Esophagus muscularis mucosa (tissue), 4 donors: ENCODE results near the gene THSD7A. TPM values are rescaled to one million over a fixed set of nuclear protein-coding genes. Genes with fewer than 3 reads are reported as not detected.

Experiments used
- DNase-seq: peaks from one replicate; pipeline ENCODE4 v3.0.0-alpha.2; 2017; ENCODE audit errors: extremely low spot score
- H3K27ac ChIP-seq, 4 donors: fragments of 200-600 bp; sonication (generic); replicated peaks in 1 of 4; 1 replicate in 3 of 4; 2 replicates in 1 of 4; pipeline ENCODE4 v1.5.1; 2016 to 2019; ENCODE audit warnings: mild to moderate bottlenecking in 1 of 4
- H3K27me3 ChIP-seq, 4 donors: fragments of 200-600 bp; sonication (generic); one replicate each; pipeline versions ENCODE4 v1.5.1 to v1.6.0; 2016 to 2019
- H3K36me3 ChIP-seq, 4 donors: fragments of 200-600 bp; sonication (generic); one replicate each; pipeline ENCODE4 v1.5.1; 2016 to 2019
- H3K4me1 ChIP-seq, 4 donors: fragments of 200-600 bp; sonication (generic); one replicate each; pipeline ENCODE4 v1.5.1; 2016 to 2019
- H3K4me3 ChIP-seq, 4 donors: fragments of 200-600 bp; sonication (generic); 1 replicate in 2 of 4; 2 replicates in 2 of 4; pipeline ENCODE4 v1.5.1; 2016 to 2019; ENCODE audit warnings: mild to moderate bottlenecking in 4 of 4, moderate library complexity in 1 of 4
- H3K9me3 ChIP-seq, 4 donors: fragments of 200-600 bp; sonication (generic); 1 replicate in 3 of 4; 2 replicates in 1 of 4; pipeline ENCODE4 v1.5.1; 2016 to 2019
- EP300 ChIP-seq: sonication (generic); formaldehyde crosslinking; IDR thresholded peaks from one replicate; pipeline ENCODE4 v1.6.1; 2017; ENCODE audit warnings: antibody characterized with exemption
- POLR2A ChIP-seq: fragments of 450-650 bp; IDR thresholded peaks from one replicate; pipeline ENCODE4 v1.6.1; 2017; ENCODE audit warnings: antibody characterized with exemption, moderate library complexity, mild to moderate bottlenecking, low read depth
- POLR2AphosphoS5 ChIP-seq, 2 donors: sonication (generic); formaldehyde crosslinking; IDR thresholded peaks; one replicate each; pipeline ENCODE4 v1.6.1; 2017; ENCODE audit warnings: antibody characterized with exemption in 2 of 2
- WGBS: methylation state at CpG from one replicate; pipeline ENCODE4 v1.1.5; 2018; 5-methylcytosine and 5-hydroxymethylcytosine counted together
- intact Hi-C: fragments of 100-400 bp; cut with DNase I; formaldehyde crosslinking; loops from one replicate; pipeline ENCODE4 v1.15.1; 2023
- total RNA-seq, 4 donors: library from RNA; depleted of rRNA; stranded (reverse); fragments of >200 nt; gene quantifications; one replicate each; pipeline versions ENCODE4 v1.1.0 to v1.2.1, GENCODE V29; 2016
- TF ChIP-seq, protein P1 (sequence below), 3 experiments: fragments of 200-600 bp in 2 of 3; fragments of 450-650 bp in 1 of 3; sonication (generic) in 2 of 3; IDR thresholded peaks; one replicate each; pipeline ENCODE4 v1.5.1; 2017 to 2019; ENCODE audit warnings: antibody characterized with exemption in 3 of 3, mild to moderate bottlenecking in 2 of 3, moderate library complexity in 1 of 3

The THSD7A gene
- total RNA-seq, 4 donors from 2014 or later = 1.2 to 3.8 (median 2.8) TPM

DNA sequence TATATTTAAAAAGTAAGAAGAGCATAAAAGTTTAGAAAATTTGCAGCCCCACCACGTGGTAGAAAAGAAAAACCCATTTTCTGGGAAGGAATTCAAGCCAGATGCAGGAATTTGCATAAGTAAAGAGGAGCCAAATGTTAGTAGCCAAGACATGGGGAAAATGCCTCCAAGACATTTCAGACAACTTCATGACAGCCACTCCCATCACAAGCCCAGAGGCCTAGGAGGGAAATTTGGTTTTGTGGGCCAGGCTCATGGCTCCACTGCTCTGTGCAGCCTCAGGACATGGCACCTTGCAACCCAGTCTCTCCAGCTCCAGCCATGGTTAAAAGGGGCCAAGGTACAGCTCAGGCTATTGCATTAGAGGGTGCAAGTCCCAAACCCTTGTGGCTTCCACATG lies 411.9 kb downstream of the THSD7A start:
- H3K27ac ChIP-seq = no peak overlapping the region
- no peak overlapping the region for H3K4me3 ChIP-seq
- DNase-seq = no peak
- no peaks in the 10 kb centered on the region for H3K36me3 ChIP-seq
- intact Hi-C loops = no loop called here
- TF ChIP-seq EP300 (no peak), POLR2AphosphoS5 (IDR thresholded peaks at IDR 0.05) (no peak), POLR2A (no peak)
- TF ChIP-seq, protein P1, sequence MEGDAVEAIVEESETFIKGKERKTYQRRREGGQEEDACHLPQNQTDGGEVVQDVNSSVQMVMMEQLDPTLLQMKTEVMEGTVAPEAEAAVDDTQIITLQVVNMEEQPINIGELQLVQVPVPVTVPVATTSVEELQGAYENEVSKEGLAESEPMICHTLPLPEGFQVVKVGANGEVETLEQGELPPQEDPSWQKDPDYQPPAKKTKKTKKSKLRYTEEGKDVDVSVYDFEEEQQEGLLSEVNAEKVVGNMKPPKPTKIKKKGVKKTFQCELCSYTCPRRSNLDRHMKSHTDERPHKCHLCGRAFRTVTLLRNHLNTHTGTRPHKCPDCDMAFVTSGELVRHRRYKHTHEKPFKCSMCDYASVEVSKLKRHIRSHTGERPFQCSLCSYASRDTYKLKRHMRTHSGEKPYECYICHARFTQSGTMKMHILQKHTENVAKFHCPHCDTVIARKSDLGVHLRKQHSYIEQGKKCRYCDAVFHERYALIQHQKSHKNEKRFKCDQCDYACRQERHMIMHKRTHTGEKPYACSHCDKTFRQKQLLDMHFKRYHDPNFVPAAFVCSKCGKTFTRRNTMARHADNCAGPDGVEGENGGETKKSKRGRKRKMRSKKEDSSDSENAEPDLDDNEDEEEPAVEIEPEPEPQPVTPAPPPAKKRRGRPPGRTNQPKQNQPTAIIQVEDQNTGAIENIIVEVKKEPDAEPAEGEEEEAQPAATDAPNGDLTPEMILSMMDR (IDR thresholded peaks at IDR 0.05) = no peak
- 84% methylated on average over 1 of the region's 1 CpG for WGBS
- H3K27me3 ChIP-seq = no peaks in the 10 kb centered on the region
- H3K9me3 ChIP-seq = no peaks in the 10 kb centered on the region
- H3K4me1 ChIP-seq = no peaks in the 10 kb centered on the region

DNA sequence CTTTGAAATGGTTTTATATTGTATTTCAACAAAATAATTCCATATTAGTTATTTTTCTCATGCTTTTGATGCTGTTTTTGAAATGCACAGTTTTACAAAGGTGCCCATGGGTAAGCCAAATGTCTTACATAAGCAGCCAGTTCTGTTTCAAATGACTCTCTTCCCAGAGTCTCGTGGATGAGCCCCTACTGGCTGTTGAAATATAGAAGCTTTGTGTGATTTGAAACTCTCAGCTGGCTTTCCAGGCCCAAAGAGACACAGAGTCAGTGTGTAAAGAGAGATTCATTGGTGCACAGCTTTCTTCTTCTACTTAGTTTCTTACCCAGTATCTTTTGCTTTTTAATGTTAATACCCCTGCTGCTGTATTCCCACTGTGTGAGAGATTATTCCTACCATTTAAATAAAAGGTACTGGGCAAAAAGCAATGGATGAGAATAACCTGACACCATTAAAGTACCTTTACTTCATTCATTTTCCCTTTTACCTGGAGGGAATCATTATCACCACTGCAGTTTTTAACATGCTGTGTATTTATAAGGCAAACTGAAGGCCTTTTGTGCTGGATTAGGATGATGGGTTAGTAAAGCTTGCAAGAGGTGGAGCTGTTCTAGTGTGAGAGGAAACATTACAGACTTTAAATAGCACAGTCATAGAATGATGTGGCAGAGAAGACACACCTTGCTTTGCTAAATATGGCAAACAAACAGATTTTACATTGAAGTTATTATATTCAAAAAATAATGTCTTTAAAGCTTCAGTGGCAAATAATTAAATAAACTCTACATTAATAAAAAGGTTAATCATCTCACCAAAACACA lies 415.1 kb downstream of the THSD7A start:
- Histone ChIP-seq H3K27ac (no peak overlapping the region), H3K27me3 (no peaks in the 10 kb centered on the region), H3K4me1 (no peaks in the 10 kb centered on the region), H3K9me3 (peaks cover 0 to 12% (median 7%) of the 10 kb centered on the region in 4 donors), H3K4me3 (no peak overlapping the region), H3K36me3 (no peaks in the 10 kb centered on the region)
- no peak for TF ChIP-seq POLR2AphosphoS5 (IDR thresholded peaks at IDR 0.05)
- no peak for TF ChIP-seq POLR2A
- no peak for TF ChIP-seq EP300
- TF ChIP-seq, protein P1 (IDR thresholded peaks at IDR 0.05) = no peak
- intact Hi-C loops = no loop called here
- no peak for DNase-seq
- WGBS = 66% methylated on average over 1 of the region's 1 CpG

DNA sequence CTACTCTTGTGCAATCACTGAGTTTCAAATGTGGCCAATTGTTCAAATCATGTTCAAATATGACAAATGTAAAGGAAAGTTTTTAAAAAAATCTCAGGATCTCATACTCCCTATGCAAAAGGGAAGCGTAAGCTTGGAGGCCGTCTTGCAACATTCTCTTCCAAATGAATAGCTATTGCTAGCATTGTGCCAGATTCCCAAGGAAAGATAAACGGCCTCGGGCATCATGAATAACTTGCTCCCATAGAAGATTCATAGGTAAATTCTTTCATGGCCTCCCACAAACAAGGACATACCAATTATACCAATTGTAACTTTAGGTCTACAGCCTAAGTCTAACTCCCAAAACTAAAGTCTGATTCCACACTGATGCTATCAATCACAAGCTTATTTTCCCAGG lies 416.9 kb downstream of the THSD7A start:
- Histone ChIP-seq H3K27ac (no peak overlapping the region), H3K27me3 (no peaks in the 10 kb centered on the region), H3K4me3 (no peak overlapping the region), H3K36me3 (no peaks in the 10 kb centered on the region), H3K4me1 (no peaks in the 10 kb centered on the region), H3K9me3 (peaks cover 0 to 12% (median 7%) of the 10 kb centered on the region in 4 donors)
- TF ChIP-seq EP300 = no peak
- TF ChIP-seq, protein P1 (IDR thresholded peaks at IDR 0.05) = no peak
- TF ChIP-seq POLR2A = no peak
- TF ChIP-seq POLR2AphosphoS5 (IDR thresholded peaks at IDR 0.05) = no peak
- no peak for DNase-seq
- intact Hi-C loops = no loop called here
- WGBS = 97% methylated on average over 4 of the region's 4 CpGs

DNA sequence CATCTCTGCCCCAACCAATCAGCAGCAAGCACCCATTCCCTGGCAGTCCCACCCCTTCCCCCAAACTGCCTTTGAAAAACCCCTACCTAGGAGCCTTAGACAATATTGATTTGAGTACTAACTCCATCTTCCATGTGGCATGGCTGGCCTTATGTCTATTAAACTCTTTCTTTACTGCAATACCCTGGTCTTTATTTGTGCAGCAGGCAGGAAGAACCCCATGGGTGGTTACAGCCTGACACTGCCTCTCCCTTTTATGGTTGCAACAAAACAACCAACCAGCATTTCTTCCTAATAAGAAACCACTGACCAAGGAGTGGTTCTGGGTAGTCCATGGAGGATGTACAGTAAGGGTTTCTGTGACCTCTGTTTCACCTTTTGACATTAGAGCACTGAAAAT lies 418.1 kb downstream of the THSD7A start:
- no peak overlapping the region for H3K27ac ChIP-seq
- H3K4me1 ChIP-seq = no peaks in the 10 kb centered on the region
- H3K4me3 ChIP-seq = no peak overlapping the region
- no peak for DNase-seq
- no peaks in the 10 kb centered on the region for H3K36me3 ChIP-seq
- H3K27me3 ChIP-seq = no peaks in the 10 kb centered on the region
- peaks cover 0 to 12% (median 7%) of the 10 kb centered on the region in 4 donors for H3K9me3 ChIP-seq
- no peak for TF ChIP-seq EP300
- TF ChIP-seq POLR2A = no peak
- TF ChIP-seq, protein P1 (IDR thresholded peaks at IDR 0.05) = no peak
- no peak for TF ChIP-seq POLR2AphosphoS5 (IDR thresholded peaks at IDR 0.05)
- intact Hi-C loops = no loop called here
